K562 (cell line): Measurements from ENCODE around the gene SIX1. TPM values are rescaled to one million over a fixed set of nuclear protein-coding genes. Genes with fewer than 3 reads are reported as not detected.

ENCODE experiments used
- ATAC-seq: fragments of 200-7000 bp; cut with Tn5 transposase; 3 replicates; pipeline ENCODE4 v1.9.1; 2020; ENCODE audit warnings: moderate library complexity
- BruUV-seq: library from RNA; stranded (reverse); fragments of 400-500 nt; replicated peaks from 2 replicates; lab custom pipeline; 2021; lab: Mats Ljungman, UMichigan
- CTCF ChIA-PET: fragments of 300-600 bp; formaldehyde crosslinking; extraction: SDS; loops from one replicate; lab custom pipeline; 2021; ENCODE audit warnings: low intra/inter-chr PET ratio; lab: Yijun Ruan, JAX
- POLR2A ChIA-PET: fragments of 300-600, 350-650 bp; sonication (Branson Sonifier 250); formaldehyde crosslinking; extraction: SDS; loops from one replicate; lab custom pipeline; 2021; ENCODE audit warnings: antibody characterized with exemption, inconsistent platforms; lab: Yijun Ruan, JAX
- DNase-seq, 4 experiments: peaks; one replicate each; pipeline versions ENCODE4 v3.0.0 to v3.0.0-alpha.2; 2011 to 2018; ENCODE audit warnings: low spot score in 3 of 4, mixed read lengths in 3 of 4; ENCODE audit errors: extremely low read depth in 1 of 4
- FAIRE-seq: peaks from 2 replicates; lab custom pipeline; 2011; peaks lifted over from hg19 to GRCh38; lab: Jason Lieb, UNC
- H2AFZ ChIP-seq: 2 replicates; pipeline ENCODE4 v1.6.0; 2011; ENCODE audit warnings: low read depth, low read length, control low read depth, inconsistent platforms
- H3K27ac ChIP-seq: fragments of 200-600 bp; 3 replicates; pipeline ENCODE4 v1.8.0; 2011; ENCODE audit warnings: low read depth, mild to moderate bottlenecking, control low read depth, inconsistent platforms, low read length, moderate library complexity, mixed read lengths; ENCODE audit errors: extremely low read depth
- H3K27me3 ChIP-seq, 2 experiments: fragments of 300-600 bp in 1 of 2; 2 replicates in 1 of 2; 3 replicates in 1 of 2; pipeline versions ENCODE4 v1.6.0 to v1.8.0; 2011; ENCODE audit warnings: inconsistent platforms in 2 of 2, low read length in 2 of 2, mild to moderate bottlenecking in 1 of 2, mixed read lengths in 1 of 2, moderate library complexity in 1 of 2; ENCODE audit not compliant: control insufficient read depth in 2 of 2, insufficient read depth in 2 of 2
- H3K36me3 ChIP-seq: fragments of 300-600 bp; 3 replicates; pipeline ENCODE4 v1.8.0; 2011; ENCODE audit warnings: mild to moderate bottlenecking, low read length, inconsistent platforms; ENCODE audit not compliant: control insufficient read depth, insufficient read depth
- H3K4me1 ChIP-seq, 2 experiments: fragments of 200-600 bp in 1 of 2; replicated peaks in 1 of 2; 2 replicates in 1 of 2; 3 replicates in 1 of 2; pipeline versions ENCODE4 v1.5.1 to v1.8.0; 2011; ENCODE audit warnings: inconsistent platforms in 2 of 2, low read length in 2 of 2, mild to moderate bottlenecking in 1 of 2, mixed read lengths in 1 of 2, moderate library complexity in 1 of 2; ENCODE audit not compliant: control insufficient read depth in 2 of 2, insufficient read depth in 2 of 2
- H3K4me2 ChIP-seq: 2 replicates; pipeline ENCODE4 v1.6.1; 2011; ENCODE audit warnings: low read length, control low read depth, inconsistent platforms, mixed read lengths; ENCODE audit not compliant: insufficient read depth
- H3K4me3 ChIP-seq: fragments of 200-600 bp; sonication (generic), shearing (Covaris generic); 2 replicates; pipeline ENCODE4 v1.5.1; 2016; ENCODE audit warnings: control low read depth, inconsistent platforms
- H3K79me2 ChIP-seq: fragments of 200-600 bp; 3 replicates; pipeline ENCODE4 v1.8.0; 2011; ENCODE audit warnings: low read length, inconsistent platforms; ENCODE audit not compliant: control insufficient read depth, insufficient read depth
- H3K9ac ChIP-seq, 2 experiments: 2 replicates each; pipeline versions ENCODE4 v1.6.0 to v1.6.1; 2011; ENCODE audit warnings: low read depth in 2 of 2, low read length in 2 of 2, control low read depth in 1 of 2, inconsistent platforms in 1 of 2, mild to moderate bottlenecking in 1 of 2, mixed read lengths in 1 of 2; ENCODE audit not compliant: insufficient read depth in 1 of 2
- H3K9me1 ChIP-seq: one replicate; pipeline ENCODE4 v1.6.0; 2011; ENCODE audit warnings: inconsistent platforms, mild to moderate bottlenecking, low read length, moderate library complexity; ENCODE audit not compliant: control insufficient read depth, insufficient read depth
- H3K9me3 ChIP-seq: replicated peaks from 2 replicates; pipeline ENCODE4 v1.5.1; 2011; ENCODE audit warnings: low read depth, low read length, inconsistent platforms; ENCODE audit not compliant: control insufficient read depth, insufficient read depth
- H4K20me1 ChIP-seq: replicated peaks from 2 replicates; pipeline ENCODE4 v1.6.1; 2011; ENCODE audit warnings: low read length, inconsistent platforms, mixed read lengths; ENCODE audit not compliant: control insufficient read depth, insufficient read depth
- ATF1 ChIP-seq, 2 experiments: fragments of 450-650 bp in 1 of 2; IDR thresholded peaks; 2 replicates each; pipeline ENCODE4 v1.6.1; 2016; ENCODE audit warnings: missing compliant biosample characterization in 1 of 2, missing genetic modification characterization in 1 of 2
- BCL6 ChIP-seq: fragments of 250-450 bp; sonication (Bioruptor Pico); IDR thresholded peaks from 2 replicates; pipeline ENCODE4 v1.4.0; 2020
- BMI1 ChIP-seq: fragments of 150-350 bp; IDR thresholded peaks from 2 replicates; pipeline ENCODE4 v1.6.1; 2014; ENCODE audit warnings: low read length
- GATAD2B ChIP-seq: fragments of 450-650 bp; IDR thresholded peaks from 2 replicates; pipeline ENCODE4 v1.6.1; 2017; ENCODE audit warnings: mild to moderate bottlenecking, borderline replicate concordance
- GTF2E2 ChIP-seq: fragments of 200-800 bp; sonication (Bioruptor generic); IDR thresholded peaks from 2 replicates; pipeline ENCODE4 v1.6.1; 2016; ENCODE audit warnings: missing genetic modification characterization, missing compliant biosample characterization
- KDM1A ChIP-seq, 2 experiments: fragments of 450-650 bp; IDR thresholded peaks; 2 replicates each; pipeline ENCODE4 v1.6.1; 2016; ENCODE audit warnings: mild to moderate bottlenecking in 2 of 2
- KDM2B ChIP-seq: fragments of 250-450 bp; sonication (Bioruptor Pico); IDR thresholded peaks from 2 replicates; pipeline ENCODE4 v1.8.0; 2021; ENCODE audit warnings: mild to moderate bottlenecking, moderate library complexity
- KLF6 ChIP-seq: fragments of 250-450 bp; sonication (Bioruptor Pico); IDR thresholded peaks from 2 replicates; pipeline ENCODE4 v1.4.0; 2020; ENCODE audit warnings: mild to moderate bottlenecking, moderate library complexity, borderline replicate concordance
- MYBL2 ChIP-seq, 2 experiments: fragments of 450-650 bp in 1 of 2; sonication (generic) in 1 of 2; formaldehyde crosslinking in 1 of 2; IDR thresholded peaks; 2 replicates each; pipeline versions ENCODE4 v1.6.1 to v1.8.1; 2017 to 2022; ENCODE audit warnings: borderline replicate concordance in 1 of 2, inconsistent platforms in 1 of 2, low read depth in 1 of 2, mild to moderate bottlenecking in 1 of 2, missing genetic modification reagents in 1 of 2, moderate library complexity in 1 of 2
- RUNX1 ChIP-seq: sonication (generic); IDR thresholded peaks from 2 replicates; pipeline ENCODE4 v1.6.1; 2016; ENCODE audit warnings: antibody characterized with exemption, low read depth
- SPI1 ChIP-seq: IDR thresholded peaks from 2 replicates; pipeline ENCODE4 v1.6.1; 2011; ENCODE audit warnings: low read depth, low read length, control low read depth, borderline replicate concordance
- ZC3H4 ChIP-seq: sonication (generic); formaldehyde crosslinking; IDR thresholded peaks from 2 replicates; pipeline ENCODE4 v1.9.0; 2021; ENCODE audit warnings: missing genetic modification reagents, borderline replicate concordance
- ZFP30 ChIP-seq: fragments of 250-450 bp; sonication (Bioruptor Pico); IDR thresholded peaks from 2 replicates; pipeline ENCODE4 v1.8.0; 2022; ENCODE audit warnings: moderate library complexity, mild to moderate bottlenecking, inconsistent platforms, borderline replicate concordance
- WGBS: fragments of 100-300 bp; shearing (Covaris generic); methylation state at CpG from one replicate; pipeline ENCODE4 v1.1.6; 2016; ENCODE audit warnings: low coverage, mixed read lengths; ENCODE audit not compliant: insufficient coverage; ENCODE audit errors: missing lambda C conversion rate; 5-methylcytosine and 5-hydroxymethylcytosine counted together
- in situ Hi-C: fragments of 300-500 bp; cut with MboI; formaldehyde crosslinking; loops from 4 replicates; pipeline ENCODE4 v1.15.0; 2018; ENCODE audit warnings: inconsistent platforms, mixed read lengths
- intact Hi-C: fragments of 100-400 bp; cut with micrococcal nuclease; formaldehyde crosslinking; loops from 2 replicates; pipeline ENCODE4 v1.14.2; 2022
- polyA plus RNA-seq, 8 experiments: library from polyadenylated mRNA; depleted of rRNA in 4 of 8; stranded (reverse) in 5 of 8; unstranded in 3 of 8; fragments of >200 nt; fragmentation: Nextera tagmentation in 2 of 8; fragmentation: Illumina TruSeq in 1 of 8; extraction: Ambion mirVana in 2 of 8; extraction: Trizol in 1 of 8; gene quantifications; 2 replicates each; pipeline versions ENCODE4 v1.2.1 to v1.2.3, GENCODE V29; 2011 to 2014; ENCODE audit warnings: inconsistent platforms in 1 of 8, missing spikeins in 1 of 8
- total RNA-seq, 7 experiments: library from RNA; depleted of rRNA in 6 of 7; stranded (reverse); fragments of >200 nt in 6 of 7; fragmentation: Illumina TruSeq in 2 of 7; extraction: Trizol in 2 of 7; gene quantifications; 2 replicates each; pipeline versions ENCODE4 v1.2.1 to v1.2.3, GENCODE V29; 2011 to 2021; ENCODE audit warnings: low replicate concordance in 1 of 7
- TF ChIP-seq, protein P1 (sequence below): fragments of 250-450 bp; sonication (Bioruptor Pico); IDR thresholded peaks from 2 replicates; pipeline ENCODE4 v1.9.0; 2021; ENCODE audit warnings: mild to moderate bottlenecking
- TF ChIP-seq, protein P2 (sequence below), 3 experiments: fragments of 200-800 bp in 1 of 3; fragments of 250-450 bp in 1 of 3; fragments of 450-650 bp in 1 of 3; sonication (Bioruptor Pico) in 1 of 3; sonication (Bioruptor generic) in 1 of 3; formaldehyde crosslinking in 1 of 3; IDR thresholded peaks; 2 replicates each; pipeline versions ENCODE4 v1.6.1 to v1.8.0; 2016 to 2022; ENCODE audit warnings: mild to moderate bottlenecking in 2 of 3, missing genetic modification characterization in 2 of 3, missing compliant biosample characterization in 1 of 3, moderate library complexity in 1 of 3

Gene SIX1
- total and polyA plus RNA-seq, 9 of the 15 experiments (the other 6 are each of a cell fraction or from before 2014, with no cell fraction given), result 0.27 to 0.80 (median 0.45) TPM

- ATAC-seq (no peak), DNase-seq (no peak), FAIRE-seq (no peak)
- intact Hi-C loops, result no loop called here
- H3K4me3 ChIP-seq, result no peak overlapping the region
- no TSS peak for BruUV-seq
- no peaks in the 10 kb centered on the region for H3K79me2 ChIP-seq
- H3K9me3 ChIP-seq, result no peaks in the 10 kb centered on the region
- no peak overlapping the region for H3K27ac ChIP-seq
- H3K9ac ChIP-seq, result no peak overlapping the region
- H3K27me3 ChIP-seq, result no peaks in the 10 kb centered on the region
- no peak overlapping the region for H2AFZ ChIP-seq
- H3K4me2 ChIP-seq, result no peak overlapping the region
- 35% methylated on average over 12 of the region's 20 CpGs for WGBS
- no peaks in the 10 kb centered on the region for H3K36me3 ChIP-seq
- H3K4me1 ChIP-seq, result peaks cover 0 to 7% of the 10 kb centered on the region in 2 experiments; a peak in 1 of 5 replicates
- POLR2A ChIA-PET, result no interaction called here
- no peaks in the 10 kb centered on the region for H3K9me1 ChIP-seq
- no peaks in the 10 kb centered on the region for H4K20me1 ChIP-seq
- in situ Hi-C loops, result no loop called here
- CTCF ChIA-PET, result no interaction called here
- TF ChIP-seq GATAD2B (no peak), SPI1 (no peak), KDM2B (CRISPR knock-in tag) (no peak), MYBL2 (IDR thresholded peaks at IDR 0.05; ENCODE audit: low read depth) (no peak), MYBL2 (CRISPR knock-in tag; IDR thresholded peaks at IDR 0.05; ENCODE audit: borderline replicate concordance) (no peak), ATF1 (CRISPR knock-in tag; IDR thresholded peaks at IDR 0.05) (no peak), ATF1 (tag; IDR thresholded peaks at IDR 0.05) (no peak), BMI1 (no peak), KDM1A (IDR thresholded peaks at IDR 0.05) (no peak), BCL6 (CRISPR knock-in tag) (no peak), RUNX1 (no peak), ZC3H4 (CRISPR knock-in tag) (no peak), ZFP30 (no peak), KLF6 (no peak), GTF2E2 (tag) (no peak)
- TF ChIP-seq, protein P1, sequence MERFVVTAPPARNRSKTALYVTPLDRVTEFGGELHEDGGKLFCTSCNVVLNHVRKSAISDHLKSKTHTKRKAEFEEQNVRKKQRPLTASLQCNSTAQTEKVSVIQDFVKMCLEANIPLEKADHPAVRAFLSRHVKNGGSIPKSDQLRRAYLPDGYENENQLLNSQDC (CRISPR knock-in tag), result no peak
- TF ChIP-seq, protein P2, sequence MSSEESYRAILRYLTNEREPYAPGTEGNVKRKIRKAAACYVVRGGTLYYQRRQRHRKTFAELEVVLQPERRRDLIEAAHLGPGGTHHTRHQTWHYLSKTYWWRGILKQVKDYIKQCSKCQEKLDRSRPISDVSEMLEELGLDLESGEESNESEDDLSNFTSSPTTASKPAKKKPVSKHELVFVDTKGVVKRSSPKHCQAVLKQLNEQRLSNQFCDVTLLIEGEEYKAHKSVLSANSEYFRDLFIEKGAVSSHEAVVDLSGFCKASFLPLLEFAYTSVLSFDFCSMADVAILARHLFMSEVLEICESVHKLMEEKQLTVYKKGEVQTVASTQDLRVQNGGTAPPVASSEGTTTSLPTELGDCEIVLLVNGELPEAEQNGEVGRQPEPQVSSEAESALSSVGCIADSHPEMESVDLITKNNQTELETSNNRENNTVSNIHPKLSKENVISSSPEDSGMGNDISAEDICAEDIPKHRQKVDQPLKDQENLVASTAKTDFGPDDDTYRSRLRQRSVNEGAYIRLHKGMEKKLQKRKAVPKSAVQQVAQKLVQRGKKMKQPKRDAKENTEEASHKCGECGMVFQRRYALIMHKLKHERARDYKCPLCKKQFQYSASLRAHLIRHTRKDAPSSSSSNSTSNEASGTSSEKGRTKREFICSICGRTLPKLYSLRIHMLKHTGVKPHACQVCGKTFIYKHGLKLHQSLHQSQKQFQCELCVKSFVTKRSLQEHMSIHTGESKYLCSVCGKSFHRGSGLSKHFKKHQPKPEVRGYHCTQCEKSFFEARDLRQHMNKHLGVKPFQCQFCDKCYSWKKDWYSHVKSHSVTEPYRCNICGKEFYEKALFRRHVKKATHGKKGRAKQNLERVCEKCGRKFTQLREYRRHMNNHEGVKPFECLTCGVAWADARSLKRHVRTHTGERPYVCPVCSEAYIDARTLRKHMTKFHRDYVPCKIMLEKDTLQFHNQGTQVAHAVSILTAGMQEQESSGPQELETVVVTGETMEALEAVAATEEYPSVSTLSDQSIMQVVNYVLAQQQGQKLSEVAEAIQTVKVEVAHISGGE (CRISPR knock-in tag; IDR thresholded peaks at IDR 0.05), result no peak
Observed at GRCh38 chr14:60636879-60637478, 12.3 kb downstream of the SIX1 start.
